AG09309 (cell line): ENCODE data around the gene LMF1.

ENCODE experiments used
- DNase-seq: peaks from one replicate; pipeline ENCODE4 v3.0.0-alpha.2; 2010; ENCODE audit warnings: low read depth
- H3K4me3 ChIP-seq: 2 replicates; pipeline ENCODE4 v1.5.1; 2011; ENCODE audit warnings: mild to moderate bottlenecking, low read depth, low read length, moderate library complexity; ENCODE audit not compliant: control insufficient read depth
- CTCF ChIP-seq: IDR thresholded peaks from 2 replicates; pipeline ENCODE4 v1.5.1; 2011; ENCODE audit warnings: mild to moderate bottlenecking, low read depth, low read length, inconsistent platforms; ENCODE audit not compliant: insufficient read depth, control insufficient read depth; ENCODE audit errors: missing control alignments

The LMF1 gene

GRCh38 chr16:852451-853185, 118.2 kb downstream of the LMF1 start:
- TF ChIP-seq CTCF = no peak
- no peak for DNase-seq
- no peak overlapping the region for H3K4me3 ChIP-seq

- no peak for TF ChIP-seq CTCF
- DNase-seq = no peak
- H3K4me3 ChIP-seq = no peak overlapping the region
These were observed 118.9 kb downstream of the LMF1 start for GRCh38 chr16:851871-852270.

- no peak overlapping the region for H3K4me3 ChIP-seq
- no peak for TF ChIP-seq CTCF
- DNase-seq = no peak
These were observed 119.5 kb downstream of the LMF1 start for GRCh38 chr16:851209-851810.

GRCh38 chr16:850668-851067, 120.1 kb downstream of the LMF1 start:
- DNase-seq = no peak
- H3K4me3 ChIP-seq = no peak overlapping the region
- TF ChIP-seq CTCF = no peak

- no peak for DNase-seq
- H3K4me3 ChIP-seq = no peak overlapping the region
- TF ChIP-seq CTCF = no peak
These were observed 122.1 kb downstream of the LMF1 start for GRCh38 chr16:848510-849253.

- TF ChIP-seq CTCF = no peak
- DNase-seq = no peak
- H3K4me3 ChIP-seq = no peak overlapping the region
These were observed 122.9 kb downstream of the LMF1 start for GRCh38 chr16:847681-848445.
